ENCODE data around the gene DNPEP.

- no peak for TF ChIP-seq CTCF (tag by site-specific recombination; IDR thresholded peaks at IDR 0.05)
- no peak for TF ChIP-seq WT1 (tag by site-specific recombination; IDR thresholded peaks at IDR 0.05)
- no peak for TF ChIP-seq TCF7L2 (IDR thresholded peaks at IDR 0.05; ENCODE audit: borderline replicate concordance, low read depth, low read length)
- TF ChIP-seq ZBTB8A (tag by site-specific recombination; IDR thresholded peaks at IDR 0.05) = no peak
- TF ChIP-seq ZNF10 (tag by site-specific recombination; IDR thresholded peaks at IDR 0.05) = no peak
- no peak for TF ChIP-seq ZBTB7A (tag by site-specific recombination; IDR thresholded peaks at IDR 0.05; ENCODE audit: low read depth)
- no peak for TF ChIP-seq BCL6B (tag by site-specific recombination; IDR thresholded peaks at IDR 0.05)
These were observed 25.6 kb downstream of the DNPEP start for GRCh38 chr2:219362072-219362471.
